Left kidney (tissue), 2 donors: ENCODE measurements around the gene ZNF814. TPM values are rescaled to one million over a fixed set of nuclear protein-coding genes. Genes with fewer than 3 reads are reported as not detected.
"Not testable (repeated sequence)": the region's sequence is repeated elsewhere in the genome, so short reads cannot be mapped to it uniquely, and the experiment has no call there.

ENCODE experiments used
- DNase-seq: peaks from one replicate; pipeline ENCODE4 v3.0.0-alpha.2; 2013
- polyA plus RNA-seq: library from polyadenylated mRNA; unstranded; fragments of 120-200 nt; gene quantifications from one replicate; pipeline ENCODE4 v1.2.1, GENCODE V29; 2013; ENCODE audit not compliant: insufficient read length

Gene ZNF814
- polyA plus RNA-seq, 1 donor = 88.9 TPM

DNA sequence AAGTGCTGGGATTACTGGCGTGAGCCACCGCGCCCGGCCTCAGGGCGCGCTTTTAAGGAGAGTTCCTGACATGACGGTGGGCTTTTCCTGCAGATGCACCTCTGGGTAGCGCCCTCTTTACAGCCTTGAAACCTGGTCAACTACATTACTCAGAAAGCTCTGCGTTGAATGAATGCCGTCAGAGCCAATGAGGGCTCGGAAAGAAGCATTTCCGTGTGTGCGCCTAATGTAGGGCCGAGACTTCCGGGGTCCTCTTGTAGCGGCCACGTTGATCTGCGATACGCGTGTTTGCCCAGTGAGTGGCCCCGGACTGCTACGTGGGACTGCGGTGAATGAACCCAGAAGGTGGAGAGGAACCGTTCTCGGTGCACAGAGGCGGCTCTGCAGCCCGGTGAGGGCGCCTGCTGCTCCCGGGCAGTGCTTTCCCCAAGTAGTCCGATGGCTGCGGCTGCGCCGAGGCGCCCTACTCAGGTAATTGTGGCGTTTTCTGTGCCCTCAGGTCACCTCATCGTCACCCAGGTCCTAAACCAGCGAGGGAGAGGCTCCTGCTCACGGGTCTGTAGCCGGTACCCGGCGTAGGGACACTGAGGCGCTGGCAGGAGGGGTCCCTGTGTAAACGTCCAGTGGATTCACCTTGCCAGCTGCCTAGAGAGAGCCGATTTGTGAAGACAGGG lies 69.2 kb downstream of the ZNF814 start:
- DNase-seq = peak; percentile 90

DNA sequence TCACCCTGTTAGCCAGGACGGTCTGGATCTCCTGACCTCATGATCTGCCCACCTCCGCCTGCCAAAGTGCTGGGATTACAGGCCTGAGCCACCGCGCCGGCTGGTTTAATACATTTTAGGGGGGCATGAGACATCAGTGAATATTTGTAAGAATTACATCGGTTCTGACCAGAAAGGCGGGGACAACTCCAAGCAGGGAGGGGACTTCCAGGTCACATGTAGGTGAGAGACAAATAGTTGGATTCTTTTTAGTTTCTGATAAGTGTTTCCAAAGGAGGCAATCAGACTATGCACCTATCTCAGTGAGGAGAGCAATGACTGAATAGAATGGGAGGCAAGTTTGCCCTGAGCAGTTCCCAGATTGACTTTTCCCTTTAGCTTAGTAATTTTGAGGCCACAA lies 70.5 kb downstream of the ZNF814 start:
- no peak for DNase-seq

DNA sequence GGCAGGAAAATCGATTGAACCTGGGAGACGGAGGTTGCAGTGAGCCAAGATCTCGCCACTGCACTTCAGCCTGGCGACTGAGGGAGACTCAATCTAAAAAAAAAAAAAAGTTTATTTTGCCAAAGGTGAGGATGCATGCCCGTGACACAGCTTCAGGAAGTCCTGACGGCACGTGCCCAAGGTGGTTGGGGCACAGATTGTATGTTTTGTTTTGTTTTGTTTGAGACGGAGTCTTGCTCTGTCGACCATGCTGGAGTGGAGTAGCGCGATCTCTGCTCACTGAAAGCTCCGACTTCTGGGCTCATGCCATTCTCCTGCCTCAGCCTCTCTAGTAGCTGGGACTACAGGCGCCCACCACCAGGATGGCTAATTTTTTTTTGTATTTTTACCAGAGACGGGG lies 70.9 kb downstream of the ZNF814 start:
- no peak for DNase-seq

DNA sequence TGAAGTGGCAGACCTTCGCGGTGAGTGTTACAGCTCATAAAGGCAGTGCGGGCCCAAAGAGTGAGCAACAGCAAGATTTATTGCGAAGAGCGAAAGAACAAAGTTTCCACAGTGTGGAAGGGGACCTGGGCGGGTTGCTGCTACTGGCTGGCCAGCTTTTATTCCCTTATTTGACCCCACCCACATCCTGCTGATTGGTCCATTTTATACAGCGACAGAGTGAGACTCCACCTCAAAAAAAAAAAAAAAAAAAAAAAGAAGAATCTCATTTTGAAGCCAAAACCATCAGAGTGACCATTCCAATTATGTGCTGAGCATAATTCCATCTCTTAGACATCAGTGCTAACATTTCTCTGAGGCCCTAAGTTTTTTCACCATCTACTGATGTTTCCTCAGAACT lies 72.2 kb downstream of the ZNF814 start:
- DNase-seq = no peak

DNA sequence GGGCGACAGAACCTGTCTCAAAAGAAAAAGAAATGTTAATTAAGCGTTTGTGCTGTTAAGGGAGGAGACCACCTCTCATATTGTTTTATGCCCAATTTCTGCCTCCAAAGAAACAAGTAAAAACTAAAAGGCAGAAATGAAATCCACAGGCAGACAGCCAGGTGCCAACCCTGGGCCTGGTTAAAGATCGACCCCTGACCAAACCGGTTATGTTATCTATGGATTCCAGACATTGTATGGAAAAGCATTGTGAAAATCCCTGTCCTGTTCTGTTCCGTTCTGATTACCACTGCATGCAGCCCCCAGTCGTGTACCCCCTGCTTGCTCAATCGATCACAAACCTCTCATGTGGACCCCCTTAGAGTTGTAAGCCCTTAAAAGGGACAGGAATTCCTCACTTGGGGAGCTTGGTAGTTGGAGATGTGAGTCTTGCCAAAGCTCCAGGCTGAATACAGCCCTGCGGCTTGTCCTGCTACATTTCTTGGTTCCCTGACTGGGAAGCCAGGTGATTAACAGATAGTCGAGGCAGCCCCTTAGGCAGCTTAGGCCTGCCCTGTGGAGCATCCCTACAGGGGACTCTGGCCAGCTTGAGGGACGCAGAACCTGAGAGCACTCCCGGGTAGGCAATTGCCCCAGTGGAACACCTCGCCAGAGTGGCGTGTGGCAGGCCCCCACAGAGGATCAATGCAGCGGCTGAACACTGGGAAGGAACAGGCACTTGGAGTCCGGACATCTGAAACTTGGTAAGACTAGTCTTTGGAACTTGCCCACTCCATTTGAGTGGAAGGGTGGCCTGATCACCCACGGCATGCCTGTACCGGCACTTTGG lies 73.4 kb downstream of the ZNF814 start:
- DNase-seq = no peak

DNA sequence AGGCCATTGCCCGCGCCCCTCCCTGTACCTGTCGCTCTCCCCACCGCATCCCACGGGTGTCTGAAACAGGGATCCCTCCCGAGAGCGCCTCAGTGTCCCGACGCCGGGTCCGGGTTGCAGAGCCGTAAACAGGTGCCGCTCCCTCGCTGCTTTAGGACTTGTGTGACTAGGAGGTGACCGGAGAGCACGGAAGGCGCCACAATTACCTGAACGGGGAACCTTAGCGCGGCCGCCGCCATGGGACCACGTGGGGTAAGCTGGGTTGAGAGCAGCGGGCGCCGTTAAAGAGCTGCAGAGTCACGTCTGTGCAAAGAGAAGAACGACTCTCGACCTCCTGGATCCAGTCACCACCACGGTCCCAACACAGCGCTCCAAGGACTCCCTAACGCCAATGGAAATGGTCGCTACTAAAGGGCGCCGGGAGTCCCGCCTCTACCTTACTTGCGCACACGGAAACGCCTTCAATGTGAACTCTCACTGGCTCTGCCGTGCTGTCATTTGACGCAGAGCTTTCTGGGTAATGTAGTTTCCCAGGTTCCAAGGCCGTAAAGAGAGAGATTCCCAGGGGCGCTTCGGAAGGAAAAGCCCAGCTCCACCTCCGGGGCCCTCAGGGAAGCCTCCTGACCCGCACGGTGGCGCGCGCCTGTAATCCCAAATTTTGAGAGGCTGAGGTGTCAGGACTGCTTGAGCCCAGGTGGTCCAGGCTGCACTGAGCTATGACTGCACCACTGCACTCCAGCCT lies 74.2 kb downstream of the ZNF814 start, which contains the start of gene ZNF552:
ZNF552 (minus strand) TSS at position 409 of the 742 bp plus-strand sequence; CDS start at position 239, 170 bp downstream.
- peak; percentile 89 for DNase-seq

DNA sequence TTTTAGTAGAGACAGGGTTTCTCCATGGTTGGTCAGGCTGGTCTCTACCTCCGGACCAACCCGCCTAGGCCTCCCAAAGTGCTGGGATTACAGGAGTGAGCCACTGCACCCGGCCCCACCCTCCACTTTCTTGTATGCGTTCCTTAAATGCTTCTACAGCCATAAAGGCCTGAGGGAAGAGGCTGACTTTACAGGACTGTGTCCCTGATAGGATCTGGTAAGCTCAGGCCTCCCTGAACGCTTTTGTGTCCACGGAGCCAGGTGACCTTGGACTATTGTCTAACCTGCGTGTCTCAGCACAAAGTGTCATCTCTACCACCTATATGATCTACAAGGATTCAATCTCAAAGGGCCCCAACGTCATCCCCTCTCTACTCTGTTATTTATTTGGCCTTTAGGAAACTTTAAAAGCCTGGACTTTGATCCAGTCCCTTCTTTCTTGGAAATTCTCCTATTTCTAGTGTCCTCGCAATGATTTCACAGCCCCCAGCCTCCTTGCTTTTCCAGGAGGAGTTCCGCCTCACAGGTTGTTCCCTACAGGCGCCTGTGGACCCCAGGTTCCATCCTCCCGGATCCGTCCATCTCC lies 74.8 kb downstream of the ZNF814 start:
- no peak for DNase-seq

DNA sequence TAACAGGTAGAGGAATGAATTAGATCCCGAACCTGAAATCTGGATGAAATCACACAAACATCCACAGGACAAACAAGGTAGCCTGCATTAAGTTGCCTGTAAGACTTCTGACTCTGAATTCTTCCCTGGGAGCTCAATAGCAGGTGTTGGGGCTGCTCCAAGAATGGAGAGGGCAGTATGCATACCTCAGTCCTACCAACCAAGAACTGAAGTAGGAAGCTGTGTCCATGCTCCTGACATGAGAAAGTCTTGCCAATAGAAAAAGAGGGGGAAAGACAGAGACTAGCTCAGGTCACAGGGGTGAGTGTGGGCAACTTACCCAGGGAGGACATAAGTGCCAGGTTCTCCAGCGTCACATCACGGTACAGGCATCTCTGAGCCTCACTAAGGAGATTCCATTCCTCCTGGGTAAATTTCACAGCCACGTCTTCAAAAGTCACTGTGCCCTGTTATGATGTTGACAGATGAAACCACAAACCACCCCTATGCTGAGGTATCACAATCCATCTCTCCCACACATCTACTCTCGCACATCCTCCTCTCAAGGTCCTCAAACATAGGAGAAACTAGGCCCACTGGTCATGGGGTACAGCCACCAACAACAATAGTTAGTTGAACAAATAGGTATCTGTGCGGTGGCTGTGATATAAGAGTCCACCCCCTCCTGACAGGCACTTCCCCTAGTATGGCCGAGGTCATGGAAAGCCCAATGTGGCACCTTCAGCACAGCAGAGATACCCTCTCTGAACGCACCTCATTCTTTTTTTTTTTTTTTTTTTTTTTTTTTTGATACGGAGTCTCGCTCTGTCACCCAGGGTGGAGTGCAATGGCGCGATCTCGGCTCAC lies 75.6 kb downstream of the ZNF814 start:
- DNase-seq = not testable (repeated sequence)

DNA sequence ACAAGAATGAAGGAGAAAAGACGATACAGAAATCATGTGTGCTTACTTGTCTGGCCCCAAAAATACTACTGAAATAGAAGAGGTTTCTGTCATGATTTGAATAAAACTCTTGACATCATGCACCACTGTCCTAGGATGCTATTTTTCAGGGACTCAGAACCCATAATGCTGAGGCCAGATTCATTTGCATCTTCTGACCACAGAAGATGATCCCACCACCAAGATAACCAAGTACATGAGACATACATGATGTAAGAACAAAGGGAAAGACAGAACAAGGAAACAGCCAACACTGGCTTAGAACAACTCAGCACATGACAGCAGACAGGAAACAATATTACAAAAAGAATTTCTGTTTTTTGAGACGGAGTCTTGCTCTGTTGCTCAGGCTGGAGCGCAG lies 76.6 kb downstream of the ZNF814 start:
- no peak for DNase-seq

DNA sequence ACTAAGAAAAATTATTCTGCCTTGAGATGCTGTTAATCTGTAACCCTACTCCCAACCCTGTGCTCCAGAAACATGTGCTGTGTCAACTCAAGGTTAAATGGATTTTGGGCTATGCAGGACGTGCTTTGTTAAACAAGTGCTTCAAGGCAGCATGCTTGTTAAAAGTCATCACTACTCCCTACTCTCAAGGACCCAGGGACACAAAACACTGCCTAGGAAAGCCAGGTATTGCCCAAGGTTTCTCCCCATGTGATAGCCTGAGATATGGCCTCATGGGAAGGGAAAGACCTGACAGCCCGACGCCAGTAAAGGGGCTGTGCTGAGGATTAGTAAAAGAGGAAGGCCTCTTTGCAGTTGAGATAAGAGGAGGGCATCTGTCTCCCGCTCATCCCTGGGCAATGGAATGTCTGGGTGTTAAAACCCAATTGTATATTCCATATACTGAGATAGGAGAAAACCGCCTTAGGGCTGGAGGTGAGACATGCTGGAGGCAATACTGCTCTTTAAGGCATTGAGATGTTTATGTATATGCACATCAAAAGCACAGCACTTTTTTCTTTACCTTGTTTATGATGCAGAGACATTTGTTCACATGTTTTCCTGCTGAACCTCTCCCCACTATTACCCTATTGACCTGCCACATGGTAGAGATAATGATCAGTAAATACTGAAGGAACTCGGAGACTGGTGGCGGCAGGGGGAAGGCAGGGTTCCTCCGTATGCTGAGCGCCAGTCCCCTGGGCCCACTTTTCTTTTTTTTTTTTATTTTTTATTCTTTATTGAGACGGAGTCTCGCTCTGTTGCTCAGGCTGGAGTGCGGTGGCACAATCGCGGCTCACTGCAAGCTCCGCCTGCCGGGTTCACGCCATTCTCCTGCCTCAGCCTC lies 78.2 kb downstream of the ZNF814 start:
- DNase-seq = not testable (repeated sequence)

DNA sequence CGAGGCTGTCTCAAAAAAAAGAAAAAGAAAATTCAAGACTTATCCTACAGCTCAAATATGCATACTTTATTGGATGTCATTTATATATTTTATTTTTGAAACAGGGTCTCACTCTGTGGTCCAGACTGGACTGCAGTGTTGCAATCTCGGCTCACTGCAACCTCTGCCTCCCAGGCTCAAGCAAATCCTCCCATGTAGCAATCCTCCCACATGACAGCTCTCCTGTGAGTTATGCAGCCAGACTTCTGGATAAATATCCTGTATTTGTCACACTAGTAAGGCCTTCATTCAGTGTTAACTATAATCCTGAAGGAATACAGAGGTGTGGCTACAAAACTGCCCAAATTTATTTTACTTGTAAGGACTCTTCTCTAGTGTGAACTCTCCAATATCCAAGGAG lies 81.3 kb downstream of the ZNF814 start:
- DNase-seq = no peak

DNA sequence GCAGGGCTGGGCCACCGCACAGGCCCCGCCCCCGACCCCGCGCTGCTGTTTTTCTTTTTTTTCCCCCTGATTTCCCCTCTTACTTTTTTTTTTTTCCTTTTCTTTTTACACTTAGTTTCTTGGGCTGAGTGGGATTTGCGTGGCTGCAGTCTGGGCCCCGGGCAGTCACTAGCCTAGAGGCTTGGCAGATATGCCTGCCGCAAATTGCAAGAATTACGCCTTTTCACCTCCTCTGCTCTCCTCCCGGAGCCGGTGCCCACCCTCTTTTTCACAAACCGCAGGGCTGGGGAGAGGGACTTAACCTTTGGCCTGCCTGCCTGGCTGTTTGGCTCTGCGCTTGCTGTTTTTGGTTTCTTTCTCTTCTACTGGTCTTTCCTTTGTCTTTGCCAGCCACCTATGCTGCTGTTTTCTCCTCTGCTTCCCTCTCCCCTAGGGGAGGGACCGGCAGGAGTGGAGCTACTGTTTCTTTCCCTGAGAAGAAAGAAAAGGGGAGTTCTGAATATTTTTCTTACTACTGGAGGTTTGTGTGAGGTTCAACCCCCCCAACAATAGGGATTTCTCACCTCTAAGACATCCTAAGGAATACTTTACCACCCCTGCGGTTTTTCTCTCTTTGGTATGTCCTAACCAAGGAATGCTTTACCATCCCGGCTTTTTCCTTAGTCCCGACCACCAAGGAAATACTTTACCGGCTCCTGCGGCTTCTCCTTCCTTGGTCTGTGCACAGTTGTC lies 85.1 kb downstream of the ZNF814 start:
- peak; percentile 53 for DNase-seq

DNA sequence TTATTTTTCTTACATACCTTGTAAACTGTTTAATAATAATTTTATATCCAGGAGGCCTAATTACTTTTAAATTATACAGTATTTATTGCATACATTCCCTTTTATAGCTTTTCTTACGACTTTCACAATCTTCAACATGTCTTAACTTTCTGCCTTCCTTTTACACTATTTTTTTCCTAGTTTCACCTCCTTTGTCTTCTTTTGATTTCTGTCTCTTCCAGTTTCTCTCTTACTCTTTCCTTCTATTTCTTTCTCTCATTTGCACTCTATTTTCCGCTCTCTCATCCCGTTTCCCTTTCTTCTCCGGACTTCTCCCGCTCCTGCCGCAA lies 85.6 kb downstream of the ZNF814 start:
- DNase-seq = no peak

DNA sequence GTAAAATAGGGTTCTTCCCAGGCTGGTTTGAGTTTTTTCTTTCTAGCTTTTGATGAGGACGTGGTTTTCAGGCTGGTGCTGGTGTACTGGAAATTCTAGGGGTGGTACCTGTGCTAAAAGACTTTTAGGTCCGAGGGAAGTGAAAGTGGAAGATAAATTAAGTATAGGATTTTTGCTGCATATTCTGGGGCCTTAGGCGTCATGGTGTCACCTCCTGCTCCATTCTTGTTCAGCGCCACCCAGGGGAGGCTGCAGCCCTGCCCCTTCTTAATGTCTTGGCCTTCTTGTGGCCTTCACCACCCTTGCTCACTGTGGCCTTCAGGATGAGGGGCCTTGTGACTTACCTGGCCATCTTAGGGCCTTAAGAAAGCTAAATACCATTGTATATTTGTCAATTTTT lies 86.6 kb downstream of the ZNF814 start:
- DNase-seq = no peak

DNA sequence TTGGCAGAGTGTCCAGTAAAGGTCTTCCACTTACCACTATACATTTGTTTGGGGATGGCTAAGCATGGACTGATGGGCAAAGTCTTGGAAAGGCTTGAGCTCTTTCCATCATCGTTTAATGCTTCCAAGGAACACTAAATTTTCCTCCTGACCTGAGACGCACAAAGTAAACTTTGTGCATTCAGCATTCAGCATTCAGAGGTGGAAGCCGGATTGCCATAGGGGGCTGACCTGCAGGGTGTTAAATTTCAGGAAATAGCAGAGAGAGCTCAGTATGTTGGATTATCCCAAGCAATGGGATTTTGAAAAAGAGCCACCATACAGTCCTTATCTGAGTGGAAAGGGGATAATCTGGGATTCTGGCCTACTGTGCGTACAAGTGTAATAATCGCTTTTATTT lies 88.1 kb downstream of the ZNF814 start:
- no peak for DNase-seq
